Measurements from ENCODE around the gene UCK2. TPM values are rescaled to one million over a fixed set of nuclear protein-coding genes. Genes with fewer than 3 reads are reported as not detected.

UCK2 gene
- total RNA-seq, 1 experiment from 2014 or later = 88.4 TPM

DNA sequence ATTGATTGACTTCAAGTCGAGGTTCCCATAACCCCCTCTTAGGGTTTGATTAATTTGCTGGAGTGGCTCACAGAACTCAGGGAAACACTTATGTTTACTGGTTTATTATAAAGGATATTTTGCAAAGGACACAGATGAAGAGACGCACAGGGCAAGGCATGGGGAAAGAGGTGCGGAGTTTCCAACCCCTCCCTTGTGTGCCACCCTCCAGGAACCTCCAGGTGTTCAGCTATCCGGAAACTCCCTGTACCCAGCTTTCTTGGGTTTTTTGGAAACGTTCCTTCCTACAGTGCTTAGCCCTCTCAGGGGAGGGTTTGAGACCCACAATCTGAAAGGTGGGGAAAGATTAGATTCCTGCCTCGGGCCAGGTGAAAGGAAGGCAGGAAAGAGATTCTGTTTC is 48.2 kb downstream of the UCK2 start:
- POLR2A ChIA-PET = no interaction called here
- no peak overlapping the region for H3K4me3 ChIP-seq (replicated peaks in 1 of 2; ENCODE audit: low read depth in 1 of 2, low read length in 2 of 2)
- DNase-seq (ENCODE audit: low read depth, low spot score) = no peak
- ATAC-seq = no peak
- H3K4me2 ChIP-seq (ENCODE audit: low read length) = no peak overlapping the region
- TF ChIP-seq ZNF274 (IDR thresholded peaks at IDR 0.05; ENCODE audit: low read depth, low read length) = no peak
- TF ChIP-seq EGR1 (IDR thresholded peaks at IDR 0.05; ENCODE audit: low read depth) = no peak
- no peak for TF ChIP-seq SIN3A (IDR thresholded peaks at IDR 0.05; ENCODE audit: low read depth)
- TF ChIP-seq ZFX (IDR thresholded peaks at IDR 0.05) = no peak
- no peak for TF ChIP-seq POLR2A (IDR thresholded peaks at IDR 0.05; ENCODE audit: borderline replicate concordance, extremely low read depth, insufficient read depth, insufficient read length)
- no peak for TF ChIP-seq EZH2phosphoT487 (IDR thresholded peaks at IDR 0.05; ENCODE audit: borderline replicate concordance)
- no peak for TF ChIP-seq POLR2AphosphoS5 (IDR thresholded peaks at IDR 0.05; ENCODE audit: low read depth, low read length)
- peaks cover 10 to 11% of the 10 kb centered on the region in 2 experiments for H3K4me1 ChIP-seq (ENCODE audit: control insufficient read depth in 1 of 2, insufficient read depth in 2 of 2, low read length in 2 of 2)
- H3K79me2 ChIP-seq (ENCODE audit: insufficient read depth, low read length) = peaks cover 100% of the 10 kb centered on the region
- H3K36me3 ChIP-seq (ENCODE audit: control insufficient read depth in 1 of 2, insufficient read depth in 2 of 2, low read length in 2 of 2) = peaks cover 0 to 6% of the 10 kb centered on the region in 2 experiments; a peak in 1 of 4 replicates
- no TSS peak for BruUV-seq (replicated peaks)
- CTCF ChIA-PET = no interaction called here
- H3K27me3 ChIP-seq (ENCODE audit: insufficient read depth, low read length) = no peaks in the 10 kb centered on the region
- no peaks in the 10 kb centered on the region for H3K9me2 ChIP-seq (ENCODE audit: insufficient read depth)
- RAD21 ChIA-PET (ENCODE audit: low non-redundant PET in 1 of 2, low total read pairs in 2 of 2, uncharacterized antibody in 2 of 2, unreplicated experiment in 2 of 2) = no interaction called here
- H2AFZ ChIP-seq (ENCODE audit: low read depth, low read length, poor library complexity, severe bottlenecking) = no peak overlapping the region
- no peak overlapping the region for H3K27ac ChIP-seq (ENCODE audit: low read depth, low read length)
- peaks cover 18% of the 10 kb centered on the region; the same call in 1 of the 2 replicates for H4K20me1 ChIP-seq (ENCODE audit: insufficient read depth)
- H3K9me3 ChIP-seq (ENCODE audit: control insufficient read depth in 1 of 2, insufficient read depth in 1 of 2, low read depth in 1 of 2, low read length in 2 of 2) = peaks cover 0 to 7% of the 10 kb centered on the region in 2 experiments; a peak in 1 of 4 replicates
- intact Hi-C loops (cut with micrococcal nuclease) = no loop called here
- no peak overlapping the region for H3K9ac ChIP-seq (ENCODE audit: low read length)

DNA sequence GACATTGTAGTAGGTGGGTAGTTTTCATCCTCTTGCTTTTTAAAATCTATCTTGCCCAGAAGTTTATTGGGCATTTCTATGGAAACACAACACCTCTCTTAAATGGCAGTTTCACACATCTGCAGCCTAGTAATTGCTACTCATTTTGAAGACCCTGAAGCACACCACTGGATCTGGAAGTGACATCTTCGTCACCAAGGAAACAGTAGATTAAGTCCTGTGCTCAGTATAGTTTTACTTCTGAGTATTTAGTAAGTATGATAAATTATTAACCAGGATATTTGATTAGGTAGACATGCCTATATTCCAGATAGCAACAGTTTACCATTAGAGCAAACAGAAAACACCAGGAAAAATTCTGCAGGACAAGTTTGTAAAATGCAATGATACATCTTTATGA is 48.7 kb downstream of the UCK2 start:
- RAD21 ChIA-PET (ENCODE audit: low non-redundant PET in 1 of 2, low total read pairs in 2 of 2, uncharacterized antibody in 2 of 2, unreplicated experiment in 2 of 2) = no interaction called here
- peaks cover 5 to 6% of the 10 kb centered on the region in 2 experiments for H3K4me1 ChIP-seq (ENCODE audit: control insufficient read depth in 1 of 2, insufficient read depth in 2 of 2, low read length in 2 of 2)
- no peaks in the 10 kb centered on the region for H3K9me2 ChIP-seq (ENCODE audit: insufficient read depth)
- ATAC-seq (no peak), DNase-seq (ENCODE audit: low read depth, low spot score) (no peak)
- no peak overlapping the region for H3K27ac ChIP-seq (ENCODE audit: low read depth, low read length)
- H2AFZ ChIP-seq (ENCODE audit: low read depth, low read length, poor library complexity, severe bottlenecking) = no peak overlapping the region
- peaks cover 19% of the 10 kb centered on the region; the same call in 1 of the 2 replicates for H4K20me1 ChIP-seq (ENCODE audit: insufficient read depth)
- H3K9me3 ChIP-seq (ENCODE audit: control insufficient read depth in 1 of 2, insufficient read depth in 1 of 2, low read depth in 1 of 2, low read length in 2 of 2) = peaks cover 0 to 7% of the 10 kb centered on the region in 2 experiments; a peak in 1 of 4 replicates
- H3K36me3 ChIP-seq (ENCODE audit: control insufficient read depth in 1 of 2, insufficient read depth in 2 of 2, low read length in 2 of 2) = peaks cover 0 to 6% of the 10 kb centered on the region in 2 experiments; a peak in 1 of 4 replicates
- BruUV-seq (replicated peaks) = no TSS peak
- CTCF ChIA-PET = no interaction called here
- no peak overlapping the region for H3K4me2 ChIP-seq (ENCODE audit: low read length)
- no peaks in the 10 kb centered on the region for H3K27me3 ChIP-seq (ENCODE audit: insufficient read depth, low read length)
- POLR2A ChIA-PET = no interaction called here
- H3K79me2 ChIP-seq (ENCODE audit: insufficient read depth, low read length) = peaks cover 100% of the 10 kb centered on the region
- H3K9ac ChIP-seq (ENCODE audit: low read length) = no peak overlapping the region
- H3K4me3 ChIP-seq (replicated peaks in 1 of 2; ENCODE audit: low read depth in 1 of 2, low read length in 2 of 2) = no peak overlapping the region
- TF ChIP-seq SIN3A (IDR thresholded peaks at IDR 0.05; ENCODE audit: low read depth) = no peak
- TF ChIP-seq EZH2phosphoT487 (IDR thresholded peaks at IDR 0.05; ENCODE audit: borderline replicate concordance) = no peak
- TF ChIP-seq EZH2 (IDR thresholded peaks at IDR 0.05) = no peak
- intact Hi-C loops (cut with micrococcal nuclease) = no loop called here

All from HCT116 (cell line).